Measurements from ENCODE around the gene CELA3A. TPM values are rescaled to one million over a fixed set of nuclear protein-coding genes. Genes with fewer than 3 reads are reported as not detected.
"Not testable (repeated sequence)": the region's sequence is repeated elsewhere in the genome, so short reads cannot be mapped to it uniquely, and the experiment has no call there.

The CELA3A gene
- total and polyA plus RNA-seq, 2 of the 8 experiments (the other 6 are each of a cell fraction or from before 2014, with no cell fraction given): not detected

DNA sequence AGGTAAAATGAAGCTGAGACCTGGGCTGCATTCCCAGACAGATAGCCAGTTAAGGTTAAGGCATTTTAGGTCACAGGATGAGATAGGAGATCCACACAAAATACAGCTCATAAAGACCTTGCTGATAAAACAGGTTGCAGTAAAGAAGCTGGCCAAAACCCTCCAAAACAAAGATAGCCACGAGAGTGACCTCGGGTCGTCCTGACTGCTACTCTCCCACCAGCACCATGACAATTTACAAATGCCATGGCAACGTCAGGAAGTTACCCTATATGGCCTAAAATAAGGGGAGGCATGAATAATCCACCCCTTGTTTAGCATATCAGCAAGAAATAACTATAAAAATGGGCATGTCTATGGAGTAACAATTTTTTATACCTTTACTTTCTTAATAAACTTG, 30.9 kb upstream of the CELA3A start:
- H4K91ac ChIP-seq (replicated peaks; ENCODE audit: insufficient read length, low read length); H4K5ac ChIP-seq (ENCODE audit: insufficient read length, low read depth, low read length); H3K9me3 ChIP-seq (ENCODE audit: insufficient read depth in 2 of 2, low read depth in 1 of 2, low read length in 1 of 2); H3K36me3 ChIP-seq (ENCODE audit: control insufficient read depth in 2 of 4, insufficient read depth in 4 of 4, low read length in 3 of 4); H2BK120ac ChIP-seq (replicated peaks; ENCODE audit: low read depth, low read length); H3K9ac ChIP-seq (replicated peaks in 1 of 4; ENCODE audit: extremely low read depth in 1 of 4, low read depth in 3 of 4, low read length in 3 of 4); H4K20me1 ChIP-seq (replicated peaks in 1 of 2; ENCODE audit: control insufficient read depth in 1 of 2, insufficient read depth in 2 of 2, low read length in 2 of 2); FAIRE-seq; H3K4ac ChIP-seq (replicated peaks; ENCODE audit: insufficient read length, low read depth, low read length); POLR2A ChIA-PET (ENCODE audit: partially characterized antibody); H2AK5ac ChIP-seq (ENCODE audit: low read depth, low read length); H3K18ac ChIP-seq (ENCODE audit: extremely low read depth, low read length); H3K14ac ChIP-seq (ENCODE audit: insufficient read length); H2BK5ac ChIP-seq (ENCODE audit: low read depth, low read length); H3K79me1 ChIP-seq (ENCODE audit: low read depth, low read length); H3K4me2 ChIP-seq (ENCODE audit: insufficient read depth in 1 of 2, low read depth in 2 of 2, low read length in 2 of 2); H2BK12ac ChIP-seq (ENCODE audit: low read depth, low read length); H3K4me1 ChIP-seq (replicated peaks in 1 of 4; ENCODE audit: control insufficient read depth in 3 of 4, insufficient read depth in 4 of 4, low read length in 3 of 4); DNase-seq (ENCODE audit: low read depth in 1 of 2, low spot score in 2 of 2); H3K23ac ChIP-seq (ENCODE audit: insufficient read length); H4K8ac ChIP-seq (ENCODE audit: extremely low read depth, insufficient read depth, low read length); H3K4me3 ChIP-seq (ENCODE audit: extremely low read depth in 1 of 4, insufficient read depth in 2 of 4, low read depth in 3 of 4, low read length in 4 of 4); H3K56ac ChIP-seq (replicated peaks; ENCODE audit: insufficient read length, low read depth, low read length); H3K23me2 ChIP-seq (ENCODE audit: low read depth, low read length); H2BK15ac ChIP-seq (ENCODE audit: low read length); H3K79me2 ChIP-seq (ENCODE audit: control insufficient read depth in 1 of 2, insufficient read depth in 2 of 2, low read length in 2 of 2); H2AFZ ChIP-seq (ENCODE audit: low read length); H3K27ac ChIP-seq (ENCODE audit: low read depth, low read length); H2BK20ac ChIP-seq (ENCODE audit: low read length); H3K27me3 ChIP-seq (replicated peaks in 1 of 4; ENCODE audit: control insufficient read depth in 3 of 4, extremely low read depth in 1 of 4, insufficient read depth in 3 of 4, low read length in 3 of 4): not testable (repeated sequence)
- 97% methylated on average over 4 of the region's 4 CpGs; no CpG with 5 or more reads in 1 of the 2 experiments for WGBS, 2 experiments (ENCODE audit: extremely low coverage in 1 of 2, insufficient coverage in 1 of 2, insufficient read length in 1 of 2, insufficient replicate concordance in 2 of 2, low coverage in 1 of 2, low lambda C conversion rate in 2 of 2, missing lambda C conversion rate in 1 of 2)
- CTCF ChIA-PET (ENCODE audit: partially characterized antibody): interaction anchor here (0.9 kb wide), 1 partner anchor 85 kb away, joined by 3 read pairs; no protein-coding TSS in a partner anchor

DNA sequence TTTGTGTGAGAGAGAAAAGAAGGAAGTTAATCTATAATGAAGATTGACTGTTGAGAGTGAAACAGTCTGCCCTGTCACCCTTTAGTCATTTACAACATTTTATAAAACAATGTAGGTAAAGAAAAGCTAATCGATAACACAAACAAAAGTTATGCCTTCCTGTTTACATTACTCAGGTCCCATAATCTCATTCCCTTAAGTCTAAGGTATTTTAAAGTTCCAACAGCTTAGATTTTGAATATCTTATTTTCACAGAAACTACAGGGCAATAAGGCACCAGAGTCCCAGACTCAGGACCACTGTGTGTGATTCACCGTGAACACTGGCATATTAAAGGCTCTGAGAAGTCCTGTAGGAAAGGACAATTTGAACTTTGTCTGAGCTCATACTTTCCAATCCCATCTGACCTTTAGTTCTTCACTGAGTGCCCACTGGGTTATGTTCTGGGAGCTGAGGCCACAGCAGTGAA, 28.4 kb upstream of the CELA3A start:
- POLR2A ChIA-PET (ENCODE audit: partially characterized antibody): interaction anchor here (0.6 kb wide), 1 partner anchor 52 kb away, joined by 4 read pairs; no protein-coding TSS in a partner anchor

More for the DNA sequence above, 28.4 kb upstream of the CELA3A start:
- CTCF ChIA-PET (ENCODE audit: partially characterized antibody): interaction anchor here (0.5 to 1.2 kb wide), 6 partner anchors 12 to 464 kb away, joined by 3 to 4 read pairs (median 3); no protein-coding TSS in a partner anchor
- H4K91ac ChIP-seq (replicated peaks; ENCODE audit: insufficient read length, low read length); H3K56ac ChIP-seq (replicated peaks; ENCODE audit: insufficient read length, low read depth, low read length); H3K14ac ChIP-seq (ENCODE audit: insufficient read length); H3K9me3 ChIP-seq (ENCODE audit: insufficient read depth in 2 of 2, low read depth in 1 of 2, low read length in 1 of 2); H3K23ac ChIP-seq (ENCODE audit: insufficient read length); H3K27me3 ChIP-seq (replicated peaks in 1 of 4; ENCODE audit: control insufficient read depth in 3 of 4, extremely low read depth in 1 of 4, insufficient read depth in 3 of 4, low read length in 3 of 4); H3K79me1 ChIP-seq (ENCODE audit: low read depth, low read length); H3K9ac ChIP-seq (replicated peaks in 1 of 4; ENCODE audit: extremely low read depth in 1 of 4, low read depth in 3 of 4, low read length in 3 of 4); H2BK120ac ChIP-seq (replicated peaks; ENCODE audit: low read depth, low read length); H3K4me1 ChIP-seq (replicated peaks in 1 of 4; ENCODE audit: control insufficient read depth in 3 of 4, insufficient read depth in 4 of 4, low read length in 3 of 4); H4K8ac ChIP-seq (ENCODE audit: extremely low read depth, insufficient read depth, low read length); DNase-seq (ENCODE audit: low read depth in 1 of 2, low spot score in 2 of 2); H2BK5ac ChIP-seq (ENCODE audit: low read depth, low read length); H2AK5ac ChIP-seq (ENCODE audit: low read depth, low read length); H3K36me3 ChIP-seq (ENCODE audit: control insufficient read depth in 2 of 4, insufficient read depth in 4 of 4, low read length in 3 of 4); H3K27ac ChIP-seq (ENCODE audit: low read depth, low read length); H2BK15ac ChIP-seq (ENCODE audit: low read length); H3K4me3 ChIP-seq (ENCODE audit: extremely low read depth in 1 of 4, insufficient read depth in 2 of 4, low read depth in 3 of 4, low read length in 4 of 4); H3K79me2 ChIP-seq (ENCODE audit: control insufficient read depth in 1 of 2, insufficient read depth in 2 of 2, low read length in 2 of 2); H2AFZ ChIP-seq (ENCODE audit: low read length); H3K4me2 ChIP-seq (ENCODE audit: insufficient read depth in 1 of 2, low read depth in 2 of 2, low read length in 2 of 2); H4K20me1 ChIP-seq (replicated peaks in 1 of 2; ENCODE audit: control insufficient read depth in 1 of 2, insufficient read depth in 2 of 2, low read length in 2 of 2); H4K5ac ChIP-seq (ENCODE audit: insufficient read length, low read depth, low read length); H3K4ac ChIP-seq (replicated peaks; ENCODE audit: insufficient read length, low read depth, low read length); FAIRE-seq; H3K23me2 ChIP-seq (ENCODE audit: low read depth, low read length): not testable (repeated sequence)
- peak overlapping the region; percentile 19; the same call in 1 of the 2 replicates for H3K18ac ChIP-seq (ENCODE audit: extremely low read depth, low read length)
- peak overlapping the region; percentile 32; the same call in 1 of the 2 replicates for H2BK20ac ChIP-seq (ENCODE audit: low read length)
- 0 out of 2 replicates have a peak overlapping the region, but pooled peaks have one; percentile 39 for H2BK12ac ChIP-seq (ENCODE audit: low read depth, low read length)
- WGBS, 2 experiments (ENCODE audit: extremely low coverage in 1 of 2, insufficient coverage in 1 of 2, insufficient read length in 1 of 2, insufficient replicate concordance in 2 of 2, low coverage in 1 of 2, low lambda C conversion rate in 2 of 2, missing lambda C conversion rate in 1 of 2): 92% methylated on average over 2 of the region's 2 CpGs; no CpG with 5 or more reads in 1 of the 2 experiments
